ENCODE results near the gene SLIT1. TPM values are rescaled to one million over a fixed set of nuclear protein-coding genes. Genes with fewer than 3 reads are reported as not detected.

The SLIT1 gene
- total and polyA plus RNA-seq, 2 of the 8 experiments (the other 6 are each of a cell fraction or from before 2014, with no cell fraction given): 0.70 to 0.88 TPM

- TF ChIP-seq SP4 (IDR thresholded peaks at IDR 0.05; ENCODE audit: low read length) (no peak), RBBP5 (IDR thresholded peaks at IDR 0.05; ENCODE audit: borderline replicate concordance, low read depth, low read length) (no peak), CBX5 (IDR thresholded peaks at IDR 0.05; ENCODE audit: low read depth, low read length) (no peak)
Observed at GRCh38 chr10:97010695-97011206, 175.0 kb downstream of the SLIT1 start (continued).

Data from H1 (cell line).